ENCODE measurements around the gene ZNF487. TPM values are rescaled to one million over a fixed set of nuclear protein-coding genes. Genes with fewer than 3 reads are reported as not detected.
A peak's percentile ranks its signal among the peaks of the same experiment; 100 is the strongest.

The ZNF487 gene
- total and polyA plus RNA-seq, 10 of the 15 experiments (the other 5 are each of a cell fraction or from before 2014, with no cell fraction given), result 0.74 to 2.1 (median 1.1) TPM

GRCh38 chr10:43408710-43409384 is 28.1 kb upstream of the ZNF487 start, which contains the start of gene HNRNPF (continued):
- TF ChIP-seq CBFB (IDR thresholded peaks at IDR 0.05; ENCODE audit: low read depth) (peak; percentile 13; the same call in 1 of the 2 replicates), IKZF2 (IDR thresholded peaks at IDR 0.05) (no peak), FOXK2 (IDR thresholded peaks at IDR 0.05) (peak; percentile 8; the same call in 1 of the 2 replicates), STAT1 (conservative IDR thresholded peaks at IDR 0.05) (0 out of 2 replicates have a peak, but pooled peaks have one; percentile 26), BMI1 (IDR thresholded peaks at IDR 0.05; ENCODE audit: borderline replicate concordance) (peak; percentile 95), ELK1 (IDR thresholded peaks at IDR 0.05; ENCODE audit: low read depth, low read length) (0 out of 2 replicates have a peak, but pooled peaks have one; percentile 23), SPI1 (IDR thresholded peaks at IDR 0.05; ENCODE audit: borderline replicate concordance, insufficient read depth, low read depth, low read length) (no peak), NR2F1 (conservative IDR thresholded peaks at IDR 0.05) (peak; percentile 26; the same call in 1 of the 2 replicates), CBX3 (IDR thresholded peaks at IDR 0.05; ENCODE audit: borderline replicate concordance, low read depth) (no peak), TCF7 (IDR thresholded peaks at IDR 0.05; ENCODE audit: borderline replicate concordance) (no peak), POU2F2 (IDR thresholded peaks at IDR 0.05; ENCODE audit: borderline replicate concordance, low read depth, low read length) (no peak; the same call in 2 of the 3 replicates), CBX5 (IDR thresholded peaks at IDR 0.05; ENCODE audit: low read depth) (no peak; the same call in 1 of the 2 replicates)

Measured in GM12878 (cell line).